Stomach smooth muscle (tissue), 2 donors: ENCODE results near the gene DNAJC18.
A peak's percentile ranks its signal among the peaks of the same experiment; 100 is the strongest.

Source experiments
- H3K27ac ChIP-seq: one replicate; pipeline ENCODE4 v1.7.0; 2013; ENCODE audit warnings: mild to moderate bottlenecking, low read length, inconsistent platforms
- H3K27me3 ChIP-seq, 2 donors: one replicate each; pipeline ENCODE4 v1.7.0; 2013; ENCODE audit warnings: low read length in 2 of 2; ENCODE audit not compliant: insufficient read depth in 2 of 2, control insufficient read depth in 1 of 2
- H3K36me3 ChIP-seq, 2 donors: one replicate each; pipeline ENCODE4 v1.7.0; 2013; ENCODE audit warnings: low read length in 2 of 2; ENCODE audit not compliant: control insufficient read depth in 2 of 2, insufficient read depth in 2 of 2
- H3K4me1 ChIP-seq: one replicate; pipeline ENCODE4 v1.7.0; 2013; ENCODE audit warnings: low read length; ENCODE audit not compliant: control insufficient read depth, insufficient read depth
- H3K4me3 ChIP-seq, 2 donors: one replicate each; pipeline ENCODE4 v1.7.0; 2013; ENCODE audit warnings: low read length in 2 of 2
- H3K9ac ChIP-seq, 2 donors: one replicate each; pipeline ENCODE4 v1.7.0; 2013; ENCODE audit warnings: low read length in 2 of 2, mild to moderate bottlenecking in 1 of 2
- H3K9me3 ChIP-seq, 2 donors: one replicate each; pipeline ENCODE4 v1.7.0; 2013; ENCODE audit warnings: low read length in 2 of 2; ENCODE audit not compliant: control insufficient read depth in 2 of 2
- donor health status: healthy.
- donor health status: Pancreatic carcinoma.

The DNAJC18 gene

GRCh38 chr5:139377226-139377625 is 62.1 kb downstream of the DNAJC18 start:
- Histone ChIP-seq H3K36me3 (peaks cover 0 to 8% of the 10 kb centered on the region in 2 donors), H3K9ac (no peak overlapping the region), H3K4me3 (no peak overlapping the region), H3K9me3 (no peaks in the 10 kb centered on the region), H3K27me3 (no peaks in the 10 kb centered on the region), H3K27ac (no peak overlapping the region), H3K4me1 (peaks cover 14% of the 10 kb centered on the region)

- Histone ChIP-seq H3K27ac (no peak overlapping the region), H3K36me3 (peaks cover 7 to 17% of the 10 kb centered on the region in 2 donors), H3K9me3 (no peaks in the 10 kb centered on the region), H3K4me3 (no peak overlapping the region), H3K27me3 (no peaks in the 10 kb centered on the region), H3K4me1 (peaks cover 14% of the 10 kb centered on the region), H3K9ac (no peak overlapping the region)
Observed at GRCh38 chr5:139376364-139376763, 63.0 kb downstream of the DNAJC18 start.

GRCh38 chr5:139374909-139375308 is 64.4 kb downstream of the DNAJC18 start:
- H3K4me1 ChIP-seq = peaks cover 14% of the 10 kb centered on the region
- no peaks in the 10 kb centered on the region for H3K27me3 ChIP-seq
- no peaks in the 10 kb centered on the region for H3K9me3 ChIP-seq
- no peak overlapping the region for H3K9ac ChIP-seq
- peak overlapping the region; percentile 53 for H3K27ac ChIP-seq
- H3K36me3 ChIP-seq = peaks cover 8 to 21% of the 10 kb centered on the region in 2 donors
- H3K4me3 ChIP-seq = no peak overlapping the region

- no peak overlapping the region for H3K4me3 ChIP-seq
- peaks cover 22 to 32% of the 10 kb centered on the region in 2 donors for H3K36me3 ChIP-seq
- H3K9ac ChIP-seq = no peak overlapping the region
- H3K9me3 ChIP-seq = no peaks in the 10 kb centered on the region
- H3K27me3 ChIP-seq = no peaks in the 10 kb centered on the region
- H3K27ac ChIP-seq = no peak overlapping the region
- H3K4me1 ChIP-seq = peaks cover 14% of the 10 kb centered on the region
Observed at GRCh38 chr5:139371482-139372435, 67.6 kb downstream of the DNAJC18 start.

- Histone ChIP-seq H3K4me1 (peaks cover 8% of the 10 kb centered on the region), H3K9ac (no peak overlapping the region), H3K9me3 (no peaks in the 10 kb centered on the region), H3K36me3 (peaks cover 40 to 44% of the 10 kb centered on the region in 2 donors), H3K27ac (no peak overlapping the region), H3K4me3 (no peak overlapping the region), H3K27me3 (no peaks in the 10 kb centered on the region)
Observed at GRCh38 chr5:139369181-139369580, 70.1 kb downstream of the DNAJC18 start.

GRCh38 chr5:139368613-139369012 is 70.7 kb downstream of the DNAJC18 start:
- H3K9me3 ChIP-seq = no peaks in the 10 kb centered on the region
- H3K36me3 ChIP-seq = peaks cover 45 to 50% of the 10 kb centered on the region in 2 donors
- no peak overlapping the region for H3K4me3 ChIP-seq
- H3K4me1 ChIP-seq = peaks cover 4% of the 10 kb centered on the region
- H3K27ac ChIP-seq = no peak overlapping the region
- H3K9ac ChIP-seq = no peak overlapping the region
- H3K27me3 ChIP-seq = no peaks in the 10 kb centered on the region

GRCh38 chr5:139364466-139364865 is 74.9 kb downstream of the DNAJC18 start:
- H3K4me1 ChIP-seq = no peaks in the 10 kb centered on the region
- H3K36me3 ChIP-seq = peaks cover 34 to 37% of the 10 kb centered on the region in 2 donors
- no peak overlapping the region for H3K9ac ChIP-seq
- H3K4me3 ChIP-seq = no peak overlapping the region
- H3K27ac ChIP-seq = no peak overlapping the region
- no peaks in the 10 kb centered on the region for H3K9me3 ChIP-seq
- no peaks in the 10 kb centered on the region for H3K27me3 ChIP-seq

GRCh38 chr5:139363937-139364336 is 75.4 kb downstream of the DNAJC18 start:
- Histone ChIP-seq H3K36me3 (peaks cover 30 to 32% of the 10 kb centered on the region in 2 donors), H3K9me3 (no peaks in the 10 kb centered on the region), H3K4me1 (no peaks in the 10 kb centered on the region), H3K27me3 (no peaks in the 10 kb centered on the region), H3K9ac (no peak overlapping the region), H3K27ac (no peak overlapping the region), H3K4me3 (no peak overlapping the region)

GRCh38 chr5:139361835-139362429 is 77.4 kb downstream of the DNAJC18 start:
- H3K36me3 ChIP-seq = peaks cover 26 to 27% of the 10 kb centered on the region in 2 donors
- no peaks in the 10 kb centered on the region for H3K4me1 ChIP-seq
- no peak overlapping the region for H3K27ac ChIP-seq
- H3K27me3 ChIP-seq = no peaks in the 10 kb centered on the region
- H3K9me3 ChIP-seq = no peaks in the 10 kb centered on the region
- no peak overlapping the region for H3K9ac ChIP-seq
- no peak overlapping the region for H3K4me3 ChIP-seq

GRCh38 chr5:139360384-139360783 is 78.9 kb downstream of the DNAJC18 start:
- no peaks in the 10 kb centered on the region for H3K27me3 ChIP-seq
- no peak overlapping the region for H3K9ac ChIP-seq
- H3K4me1 ChIP-seq = no peaks in the 10 kb centered on the region
- H3K27ac ChIP-seq = no peak overlapping the region
- no peak overlapping the region for H3K4me3 ChIP-seq
- H3K36me3 ChIP-seq = peaks cover 12 to 15% of the 10 kb centered on the region in 2 donors
- no peaks in the 10 kb centered on the region for H3K9me3 ChIP-seq
